ENCODE results near the gene LRP1B.

Gene LRP1B

DNA sequence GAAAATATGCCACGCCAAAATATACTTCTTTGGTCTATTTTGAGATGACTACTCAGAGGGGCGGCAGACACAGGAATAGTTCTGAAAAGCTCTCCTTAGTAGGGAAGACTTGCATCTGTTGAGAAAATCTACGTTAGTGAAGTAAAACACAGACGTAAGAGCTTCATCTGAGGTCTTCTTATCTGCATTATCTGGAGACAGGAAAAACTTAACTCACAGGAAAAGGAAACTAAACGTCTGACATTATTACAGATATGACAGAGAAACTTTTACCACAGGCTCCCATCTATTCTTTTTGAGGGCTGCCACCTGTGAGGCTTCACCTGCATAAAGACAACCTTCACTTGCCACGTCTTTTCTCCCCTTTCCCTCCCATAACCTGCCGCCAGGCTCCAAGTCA lies 1295.7 kb downstream of the LRP1B start:
- Histone ChIP-seq H3K4me3 (no peak overlapping the region), H3K9ac (no peak overlapping the region), H3K27ac (no peak overlapping the region), H3K27me3 (no peaks in the 10 kb centered on the region), H3K9me3 (replicated peaks in 1 of 11) (no peaks in the 10 kb centered on the region), H3K4me1 (peaks cover 0 to 4% (median 0%) of the 10 kb centered on the region in 10 experiments; a peak in 1 of 20 replicates), H3K36me3 (no peaks in the 10 kb centered on the region), H4K20me1 (no peaks in the 10 kb centered on the region), H3K4me2 (peak overlapping the region in 1 of 11 experiments; percentile 5; a peak in 1 of 22 replicates)
- TF ChIP-seq Cebpa-rat (IDR thresholded peaks at IDR 0.05), result no peak

DNA sequence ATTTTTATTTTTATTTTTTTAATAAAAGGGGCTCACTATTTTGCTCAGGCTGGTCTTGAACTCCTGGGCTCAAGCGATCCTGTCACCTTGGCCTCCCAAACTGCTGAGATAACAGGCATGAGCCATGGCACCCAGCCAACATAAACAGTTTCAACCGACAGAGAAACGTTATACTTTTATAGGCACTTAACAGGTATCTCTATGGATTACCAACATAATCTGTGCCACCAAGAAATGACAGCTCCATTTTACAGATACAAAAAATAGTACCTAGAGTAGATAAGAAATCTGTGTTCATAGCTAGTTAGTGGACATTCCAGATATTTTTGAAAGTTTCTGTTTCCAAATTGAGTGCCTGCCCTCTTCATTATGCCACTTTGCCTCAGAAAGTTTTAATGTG lies 1316.7 kb downstream of the LRP1B start:
- H3K4me2 ChIP-seq, result no peak overlapping the region
- H4K20me1 ChIP-seq, result no peaks in the 10 kb centered on the region
- no peaks in the 10 kb centered on the region for H3K27me3 ChIP-seq
- no peak overlapping the region for H3K4me3 ChIP-seq
- TF ChIP-seq Cebpa-rat (IDR thresholded peaks at IDR 0.05), result no peak
- H3K36me3 ChIP-seq, result no peaks in the 10 kb centered on the region
- H3K4me1 ChIP-seq, result no peaks in the 10 kb centered on the region
- no peaks in the 10 kb centered on the region for H3K9me3 ChIP-seq (replicated peaks in 1 of 11)
- no peak overlapping the region for H3K9ac ChIP-seq
- no peak overlapping the region for H3K27ac ChIP-seq

GRCh38 chr2:140808820-140809219 lies 1322.0 kb downstream of the LRP1B start:
- Histone ChIP-seq H3K4me2 (no peak overlapping the region), H3K4me1 (no peaks in the 10 kb centered on the region), H3K27me3 (no peaks in the 10 kb centered on the region), H3K36me3 (no peaks in the 10 kb centered on the region), H4K20me1 (no peaks in the 10 kb centered on the region), H3K27ac (no peak overlapping the region), H3K4me3 (no peak overlapping the region), H3K9me3 (replicated peaks in 1 of 11) (no peaks in the 10 kb centered on the region), H3K9ac (no peak overlapping the region)
- TF ChIP-seq Cebpa-rat (IDR thresholded peaks at IDR 0.05), result no peak

GRCh38 chr2:140808211-140808610 lies 1322.6 kb downstream of the LRP1B start:
- Histone ChIP-seq H3K9me3 (replicated peaks in 1 of 11) (no peaks in the 10 kb centered on the region), H3K36me3 (no peaks in the 10 kb centered on the region), H3K4me3 (no peak overlapping the region), H3K27ac (no peak overlapping the region), H3K4me2 (no peak overlapping the region), H3K27me3 (no peaks in the 10 kb centered on the region), H3K4me1 (no peaks in the 10 kb centered on the region), H4K20me1 (no peaks in the 10 kb centered on the region), H3K9ac (no peak overlapping the region)
- TF ChIP-seq Cebpa-rat (IDR thresholded peaks at IDR 0.05), result no peak

DNA sequence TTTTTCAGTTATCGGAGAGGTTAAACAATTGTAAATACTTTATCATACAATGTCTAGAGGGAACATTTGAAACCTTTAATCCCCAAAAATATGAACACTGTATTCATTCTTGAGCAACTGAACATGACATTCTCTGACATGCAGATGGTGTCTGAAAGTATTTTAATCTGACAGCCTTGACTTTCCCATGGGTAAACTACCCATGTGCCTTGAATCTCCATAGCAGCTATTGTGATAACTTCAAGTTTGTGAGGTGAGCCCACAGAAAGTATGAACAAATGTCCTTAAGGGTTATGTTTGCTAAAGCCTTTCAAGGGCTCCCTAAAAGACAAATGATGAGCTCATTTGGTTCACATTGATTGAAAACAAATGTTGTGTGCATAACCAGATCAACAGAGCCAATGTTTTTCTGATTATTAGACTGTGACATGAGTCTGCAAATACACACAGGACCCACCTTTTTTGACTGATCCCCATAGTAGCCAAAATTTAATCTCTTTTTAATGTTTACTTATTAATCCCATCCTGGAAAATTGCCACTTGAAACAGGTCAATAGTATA lies 1326.0 kb downstream of the LRP1B start:
- no peaks in the 10 kb centered on the region for H3K36me3 ChIP-seq
- no peak overlapping the region for H3K27ac ChIP-seq
- H3K4me1 ChIP-seq, result no peaks in the 10 kb centered on the region
- no peak overlapping the region for H3K9ac ChIP-seq
- no peak for TF ChIP-seq Cebpa-rat (IDR thresholded peaks at IDR 0.05)
- H4K20me1 ChIP-seq, result no peaks in the 10 kb centered on the region
- H3K4me3 ChIP-seq, result no peak overlapping the region
- H3K4me2 ChIP-seq, result no peak overlapping the region
- no peaks in the 10 kb centered on the region for H3K9me3 ChIP-seq (replicated peaks in 1 of 11)
- H3K27me3 ChIP-seq, result no peaks in the 10 kb centered on the region

DNA sequence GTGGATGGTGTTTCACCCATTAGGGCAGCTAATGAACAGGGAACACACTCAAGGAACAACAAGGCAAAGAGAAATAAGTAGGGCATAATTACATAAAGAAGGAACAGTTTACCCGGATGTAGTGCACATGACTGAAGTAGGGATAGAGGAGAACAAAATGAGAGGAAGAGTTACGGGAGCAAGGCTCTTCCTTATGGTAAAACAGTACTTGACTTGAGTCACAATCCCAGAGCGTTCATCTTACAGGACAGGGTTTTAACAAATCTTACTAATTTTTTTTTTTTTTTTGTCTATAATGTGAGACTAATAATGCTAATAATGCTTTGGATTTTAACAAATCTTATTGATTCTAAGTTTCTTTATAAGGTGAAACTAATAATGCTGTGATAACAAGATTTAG lies 1329.5 kb downstream of the LRP1B start:
- H4K20me1 ChIP-seq, result no peaks in the 10 kb centered on the region
- H3K36me3 ChIP-seq, result no peaks in the 10 kb centered on the region
- H3K4me3 ChIP-seq, result no peak overlapping the region
- H3K27me3 ChIP-seq, result no peaks in the 10 kb centered on the region
- no peak for TF ChIP-seq Cebpa-rat (IDR thresholded peaks at IDR 0.05)
- no peaks in the 10 kb centered on the region for H3K4me1 ChIP-seq
- H3K4me2 ChIP-seq, result no peak overlapping the region
- no peaks in the 10 kb centered on the region for H3K9me3 ChIP-seq (replicated peaks in 1 of 11)
- H3K9ac ChIP-seq, result no peak overlapping the region
- no peak overlapping the region for H3K27ac ChIP-seq

DNA sequence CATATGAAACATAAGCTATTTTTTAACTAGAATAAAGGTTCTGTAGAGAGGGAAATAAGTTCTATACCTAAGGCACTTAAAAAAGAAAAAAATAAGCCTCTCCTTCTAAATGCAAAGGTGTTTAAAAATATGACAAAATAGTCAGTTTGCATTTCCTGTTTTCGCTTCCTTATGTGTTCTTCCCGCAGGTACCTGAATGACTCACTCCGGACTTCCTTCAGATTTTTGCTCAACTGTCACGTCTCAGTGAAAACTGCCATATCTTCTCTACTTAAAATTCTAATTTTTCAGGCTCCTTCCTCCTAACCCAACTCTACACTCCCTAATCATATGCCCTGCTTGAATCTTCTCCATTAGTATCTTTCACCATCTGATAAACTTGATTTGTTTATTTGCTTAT lies 1333.1 kb downstream of the LRP1B start:
- H3K27ac ChIP-seq, result no peak overlapping the region
- no peak for TF ChIP-seq Cebpa-rat (IDR thresholded peaks at IDR 0.05)
- H3K9ac ChIP-seq, result no peak overlapping the region
- H3K36me3 ChIP-seq, result no peaks in the 10 kb centered on the region
- H3K4me2 ChIP-seq, result no peak overlapping the region
- no peak overlapping the region for H3K4me3 ChIP-seq
- no peaks in the 10 kb centered on the region for H3K27me3 ChIP-seq
- no peaks in the 10 kb centered on the region for H4K20me1 ChIP-seq
- H3K4me1 ChIP-seq, result no peaks in the 10 kb centered on the region
- H3K9me3 ChIP-seq (replicated peaks in 1 of 11), result no peaks in the 10 kb centered on the region

- H3K27ac ChIP-seq, result no peak overlapping the region
- H3K36me3 ChIP-seq, result no peaks in the 10 kb centered on the region
- H3K9me3 ChIP-seq (replicated peaks in 1 of 11), result no peaks in the 10 kb centered on the region
- H3K4me3 ChIP-seq, result no peak overlapping the region
- no peaks in the 10 kb centered on the region for H4K20me1 ChIP-seq
- no peaks in the 10 kb centered on the region for H3K4me1 ChIP-seq
- TF ChIP-seq Cebpa-rat (IDR thresholded peaks at IDR 0.05), result no peak
- no peaks in the 10 kb centered on the region for H3K27me3 ChIP-seq
- H3K4me2 ChIP-seq, result no peak overlapping the region
- H3K9ac ChIP-seq, result no peak overlapping the region
Measured at GRCh38 chr2:140791802-140792201, 1339.0 kb downstream of the LRP1B start.

DNA sequence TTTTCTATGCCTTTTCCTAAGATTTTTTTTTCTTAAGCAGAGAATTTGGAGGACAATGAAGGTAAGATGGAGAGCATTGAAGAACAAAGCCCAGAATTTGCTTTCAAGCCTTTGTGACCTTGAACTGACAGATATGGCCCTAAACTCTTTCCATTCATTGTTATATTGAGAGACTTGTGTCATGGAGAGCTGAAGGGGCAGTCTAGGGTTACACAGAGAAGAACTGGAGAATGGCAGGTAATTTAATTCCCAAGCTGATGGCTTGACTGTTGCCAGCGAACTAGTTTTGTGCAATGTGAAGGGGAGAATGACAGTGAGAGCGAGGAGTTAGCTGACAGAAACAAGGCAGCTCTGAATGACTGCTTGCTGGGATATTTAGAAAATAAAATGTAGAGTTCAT lies 1344.2 kb downstream of the LRP1B start:
- Histone ChIP-seq H3K9me3 (replicated peaks in 1 of 11) (no peaks in the 10 kb centered on the region), H4K20me1 (no peaks in the 10 kb centered on the region), H3K27ac (no peak overlapping the region), H3K27me3 (no peaks in the 10 kb centered on the region), H3K9ac (no peak overlapping the region), H3K4me2 (no peak overlapping the region), H3K36me3 (no peaks in the 10 kb centered on the region), H3K4me1 (peaks cover 0 to 9% (median 0%) of the 10 kb centered on the region in 10 experiments; a peak in 3 of 20 replicates), H3K4me3 (no peak overlapping the region)
- TF ChIP-seq Cebpa-rat (IDR thresholded peaks at IDR 0.05), result no peak

- Histone ChIP-seq H3K9ac (no peak overlapping the region), H3K27ac (no peak overlapping the region), H3K4me1 (peaks cover 0 to 13% (median 10%) of the 10 kb centered on the region in 10 experiments; a peak in 10 of 20 replicates), H3K36me3 (no peaks in the 10 kb centered on the region), H3K27me3 (no peaks in the 10 kb centered on the region), H4K20me1 (no peaks in the 10 kb centered on the region), H3K4me2 (no peak overlapping the region), H3K9me3 (replicated peaks in 1 of 11) (no peaks in the 10 kb centered on the region), H3K4me3 (no peak overlapping the region)
- no peak for TF ChIP-seq Cebpa-rat (IDR thresholded peaks at IDR 0.05)
Measured at GRCh38 chr2:140775411-140775810, 1355.4 kb downstream of the LRP1B start.

Data from BLaER1 treated with 17β-estradiol and CSF1 and Interleukin-3, amounts not matched to agents 10 nM and 100 nM (cell line).